H7 (cell line): ENCODE results near the gene GAD1. TPM values are rescaled to one million over a fixed set of nuclear protein-coding genes. Genes with fewer than 3 reads are reported as not detected.
A peak's percentile ranks its signal among the peaks of the same experiment; 100 is the strongest.

Experiments used
- DNase-seq: peaks from one replicate; pipeline ENCODE4 v3.0.0; 2012
- H3K27me3 ChIP-seq: 2 replicates; pipeline ENCODE4 v1.6.0; 2011; ENCODE audit warnings: mild to moderate bottlenecking, low read length; ENCODE audit not compliant: control insufficient read depth, insufficient read depth
- H3K36me3 ChIP-seq: replicated peaks from 2 replicates; pipeline ENCODE4 v1.5.1; 2011; ENCODE audit warnings: low read length; ENCODE audit not compliant: control insufficient read depth, insufficient read depth
- H3K4me3 ChIP-seq: 2 replicates; pipeline ENCODE4 v1.5.1; 2011; ENCODE audit warnings: low read depth, mild to moderate bottlenecking, control low read depth, low read length, moderate library complexity; ENCODE audit not compliant: insufficient read depth
- total RNA-seq: library from RNA; depleted of rRNA; stranded (reverse); fragments of >200 nt; shearing (Covaris generic); gene quantifications from 2 replicates; pipeline ENCODE4 v1.2.3, GENCODE V29; 2014; rRNA removed

The GAD1 gene
- total RNA-seq, 1 experiment from 2014 or later: 19.3 TPM

- no peaks in the 10 kb centered on the region for H3K36me3 ChIP-seq
- DNase-seq: no peak
- H3K27me3 ChIP-seq: no peaks in the 10 kb centered on the region
- H3K4me3 ChIP-seq: no peak overlapping the region
These were observed 67.0 kb downstream of the GAD1 start for GRCh38 chr2:170883683-170884082.

DNA sequence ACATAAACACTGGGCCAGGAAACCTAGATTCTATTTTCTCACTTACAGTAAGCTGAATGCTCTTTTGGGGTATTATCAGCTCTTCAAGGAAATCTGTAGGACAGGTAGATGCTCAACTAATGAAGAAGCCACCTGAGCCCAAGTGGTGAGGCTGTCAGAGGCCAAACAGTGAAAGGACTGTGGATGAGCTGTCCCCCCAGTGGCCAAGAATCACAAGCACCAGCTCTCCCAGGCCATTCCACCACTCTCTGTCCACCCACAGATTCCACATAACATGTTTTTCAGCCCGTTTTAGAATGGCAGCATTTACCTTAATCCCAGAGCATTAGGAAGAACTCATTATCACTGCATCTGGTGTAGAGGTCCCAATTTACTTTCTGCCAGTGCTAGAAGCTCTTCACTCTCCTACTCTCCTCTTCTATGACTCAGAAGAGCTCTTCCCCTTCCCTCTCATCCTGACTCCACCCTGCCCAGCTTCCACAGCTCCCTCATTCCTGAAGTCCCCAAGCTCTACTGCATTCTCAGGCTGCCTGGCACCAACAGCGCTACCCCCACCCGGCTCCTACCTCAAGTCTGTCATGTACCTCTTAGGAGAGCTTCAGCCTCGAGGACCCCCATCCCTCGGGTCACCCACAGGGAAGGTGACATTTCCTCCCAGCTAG is 68.6 kb downstream of the GAD1 start:
- Histone ChIP-seq H3K36me3 (no peaks in the 10 kb centered on the region), H3K4me3 (no peak overlapping the region), H3K27me3 (no peaks in the 10 kb centered on the region)
- DNase-seq: no peak

DNA sequence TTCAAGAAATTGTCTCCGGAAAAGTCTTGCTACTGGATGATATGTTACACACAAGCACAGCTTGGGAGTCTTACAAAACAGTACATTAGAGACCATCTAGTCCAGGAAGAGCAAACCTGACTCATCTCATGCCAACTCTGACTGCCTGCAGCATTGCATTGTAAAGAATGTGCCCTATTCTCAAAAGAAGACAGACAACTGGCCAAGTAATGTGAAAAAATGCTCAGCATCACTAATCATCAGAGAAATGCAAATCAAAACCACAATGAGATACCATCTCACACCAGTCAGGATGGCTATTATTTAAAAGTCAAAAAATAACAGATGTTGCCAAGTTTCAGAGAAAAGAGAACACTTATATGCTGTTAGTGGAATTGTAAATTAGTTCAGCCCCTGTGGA is 69.7 kb downstream of the GAD1 start:
- no peak for DNase-seq
- no peak overlapping the region for H3K4me3 ChIP-seq
- H3K27me3 ChIP-seq: no peaks in the 10 kb centered on the region
- no peaks in the 10 kb centered on the region for H3K36me3 ChIP-seq

- H3K36me3 ChIP-seq: no peaks in the 10 kb centered on the region
- H3K4me3 ChIP-seq: no peak overlapping the region
- DNase-seq: no peak
- H3K27me3 ChIP-seq: no peaks in the 10 kb centered on the region
These were observed 70.8 kb downstream of the GAD1 start for GRCh38 chr2:170887496-170887895.

DNA sequence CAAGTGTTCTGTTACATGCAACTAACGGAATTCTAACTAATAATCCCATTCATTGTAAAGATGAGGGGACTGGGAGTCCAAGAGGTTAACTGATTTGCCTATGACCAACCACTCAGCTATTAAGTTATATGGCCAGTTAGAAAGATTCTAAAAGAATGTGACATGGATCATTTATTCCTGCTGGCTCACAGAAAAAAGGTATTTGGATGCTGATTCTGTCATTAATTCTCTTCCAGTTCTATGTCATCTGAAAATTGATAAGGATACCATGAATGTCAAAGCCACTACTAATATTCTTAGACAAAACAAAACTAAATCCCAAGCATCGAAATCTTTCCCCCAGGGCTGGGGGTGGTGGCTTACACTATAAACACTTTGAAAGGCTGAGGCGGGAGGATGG is 71.2 kb downstream of the GAD1 start:
- no peaks in the 10 kb centered on the region for H3K27me3 ChIP-seq
- DNase-seq: no peak
- no peak overlapping the region for H3K4me3 ChIP-seq
- H3K36me3 ChIP-seq: no peaks in the 10 kb centered on the region

GRCh38 chr2:170891893-170892292 is 75.2 kb downstream of the GAD1 start:
- no peaks in the 10 kb centered on the region for H3K27me3 ChIP-seq
- H3K36me3 ChIP-seq: no peaks in the 10 kb centered on the region
- H3K4me3 ChIP-seq: no peak overlapping the region
- no peak for DNase-seq

GRCh38 chr2:170892391-170892951 is 75.8 kb downstream of the GAD1 start:
- H3K27me3 ChIP-seq: no peaks in the 10 kb centered on the region
- H3K4me3 ChIP-seq: no peak overlapping the region
- no peaks in the 10 kb centered on the region for H3K36me3 ChIP-seq
- DNase-seq: no peak

DNA sequence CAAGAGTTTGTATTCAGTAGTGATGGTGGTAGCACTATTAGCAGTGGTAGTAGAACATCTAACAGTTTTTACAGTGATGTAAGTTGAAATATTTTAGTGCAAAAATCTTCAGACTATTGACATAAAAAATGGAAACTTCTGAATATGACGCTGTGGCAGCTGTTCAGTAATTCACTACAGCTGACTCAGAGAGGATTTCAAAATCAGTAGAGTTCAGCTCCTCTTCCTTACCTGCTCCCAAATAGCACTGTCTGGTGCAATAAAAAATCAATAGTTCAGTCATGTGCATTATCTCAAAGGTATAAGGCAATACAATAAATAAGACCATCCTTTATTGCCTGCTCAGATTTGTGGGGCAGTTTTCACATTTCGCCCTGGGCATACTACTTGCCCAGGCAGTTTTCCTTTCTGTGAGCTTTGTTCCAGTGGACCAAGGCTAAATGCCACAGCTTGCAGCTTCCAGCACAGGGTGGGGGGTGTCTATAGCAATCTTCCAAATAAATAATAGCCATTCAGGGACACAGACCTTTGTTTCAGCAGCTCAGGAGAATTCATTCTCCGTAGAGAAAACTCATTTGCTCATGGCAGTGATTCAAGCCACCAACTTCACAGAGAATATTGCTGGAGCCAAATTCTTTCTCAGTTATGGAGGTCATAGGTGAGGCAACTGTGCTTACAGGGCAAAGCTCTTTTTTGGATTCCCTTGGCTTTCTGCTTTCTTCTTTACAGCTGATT is 78.5 kb downstream of the GAD1 start:
- no peaks in the 10 kb centered on the region for H3K27me3 ChIP-seq
- no peak overlapping the region for H3K4me3 ChIP-seq
- H3K36me3 ChIP-seq: no peaks in the 10 kb centered on the region
- DNase-seq: no peak

DNA sequence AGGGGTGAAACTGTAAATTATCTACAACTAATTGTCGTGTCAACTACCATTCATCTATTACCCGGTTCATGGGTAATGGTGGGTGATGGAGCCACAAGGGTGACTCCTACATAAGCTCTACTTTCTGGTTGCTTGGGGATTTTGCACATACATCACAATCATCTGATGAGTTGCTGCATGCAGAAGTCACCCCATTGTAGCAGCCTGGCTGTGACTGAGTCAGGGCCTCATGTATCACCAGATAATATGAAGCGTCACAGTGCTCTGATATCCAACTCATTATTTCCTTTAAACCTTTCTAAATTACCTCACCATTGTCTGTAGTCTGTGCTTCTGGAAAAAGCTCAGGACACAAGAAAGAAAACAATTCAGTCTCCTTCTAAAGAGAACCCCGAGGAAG is 79.9 kb downstream of the GAD1 start:
- no peaks in the 10 kb centered on the region for H3K36me3 ChIP-seq
- H3K27me3 ChIP-seq: no peaks in the 10 kb centered on the region
- DNase-seq: no peak
- no peak overlapping the region for H3K4me3 ChIP-seq

DNA sequence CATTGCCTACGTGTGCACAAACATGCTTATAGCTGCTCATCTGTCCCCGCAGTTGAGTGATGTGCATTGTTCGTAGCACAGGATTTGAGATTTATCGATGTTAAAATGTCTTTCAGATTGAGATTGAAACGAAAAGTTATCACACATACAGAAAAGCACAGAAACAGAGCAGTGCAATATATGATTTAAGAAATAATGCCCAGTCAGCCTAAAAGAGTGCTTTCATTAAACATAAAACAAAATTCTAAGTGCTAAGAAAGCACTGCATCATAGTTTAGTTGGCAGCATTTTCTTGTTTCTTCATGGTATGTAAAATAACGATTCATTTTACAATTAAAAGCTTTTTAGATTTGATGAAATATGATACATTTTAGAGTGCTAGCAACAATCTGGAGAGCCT is 80.4 kb downstream of the GAD1 start:
- Histone ChIP-seq H3K36me3 (no peaks in the 10 kb centered on the region), H3K4me3 (no peak overlapping the region), H3K27me3 (no peaks in the 10 kb centered on the region)
- no peak for DNase-seq

DNA sequence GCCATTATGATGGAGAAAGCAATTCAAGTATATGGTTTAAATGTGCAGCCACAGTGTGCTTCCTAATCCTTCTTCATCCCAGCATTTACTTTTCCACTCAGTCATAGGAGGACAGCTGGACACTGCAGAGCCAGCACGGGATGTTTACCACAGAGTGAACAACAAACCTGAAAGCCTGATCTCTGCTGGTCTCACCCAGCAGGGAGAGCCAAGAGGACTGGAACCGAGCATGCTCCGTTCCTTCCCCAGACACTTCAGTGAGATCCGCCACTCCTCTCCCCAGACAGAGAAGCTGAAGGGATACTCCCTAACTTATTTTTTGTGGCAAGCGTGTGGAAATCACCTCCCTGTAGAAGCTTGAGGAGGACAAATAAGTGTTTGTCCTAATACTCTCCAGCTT is 89.2 kb downstream of the GAD1 start:
- H3K4me3 ChIP-seq: no peak overlapping the region
- peak; percentile 54 for DNase-seq
- no peaks in the 10 kb centered on the region for H3K36me3 ChIP-seq
- no peaks in the 10 kb centered on the region for H3K27me3 ChIP-seq

Other genes with a start within 250 kb of the GAD1 start
- 7.0 and 10.1 TPM in 2 replicates for gene SP5, start 101.5 kb upstream of the GAD1 start, total RNA-seq
- 0.89 TPM in 1 of 2 replicates, not detected in the other for gene ERICH2, start 46.5 kb upstream of the GAD1 start, total RNA-seq
- gene GORASP2, start 112.4 kb downstream of the GAD1 start, total RNA-seq: 49.1 and 65.3 TPM in 2 replicates